Body of pancreas (tissue), 4 donors: ENCODE measurements around the gene FBXO42. TPM values are rescaled to one million over a fixed set of nuclear protein-coding genes. Genes with fewer than 3 reads are reported as not detected.

ENCODE experiments used
- ATAC-seq: fragments of 150-250 bp; one replicate; pipeline ENCODE4 v1.9.1; 2016
- DNase-seq, 4 donors: peaks; one replicate each; pipeline ENCODE4 v3.0.0-alpha.2; 2019
- H3K27ac ChIP-seq, 4 donors: fragments of 200-600 bp; sonication (generic); 1 replicate in 3 of 4; 2 replicates in 1 of 4; pipeline versions ENCODE4 v1.5.1 to v1.6.1; 2016 to 2019; ENCODE audit warnings: mild to moderate bottlenecking in 1 of 4, mixed read lengths in 1 of 4, moderate library complexity in 1 of 4
- H3K27me3 ChIP-seq, 2 donors: fragments of 200-600 bp; sonication (generic); one replicate each; pipeline ENCODE4 v1.6.0; 2016; ENCODE audit warnings: mild to moderate bottlenecking in 1 of 2
- H3K36me3 ChIP-seq, 2 donors: fragments of 200-600 bp; sonication (generic); replicated peaks in 1 of 2; 2 replicates each; pipeline ENCODE4 v1.5.1; 2016; ENCODE audit warnings: low read depth in 2 of 2; ENCODE audit not compliant: insufficient read depth in 1 of 2
- H3K4me1 ChIP-seq: fragments of 200-600 bp; sonication (generic); one replicate; pipeline ENCODE4 v1.6.0; 2016
- H3K4me3 ChIP-seq, 2 donors: fragments of 200-600 bp; sonication (generic); 1 replicate in 1 of 2; 2 replicates in 1 of 2; pipeline ENCODE4 v1.5.1; 2016 to 2019
- H3K9me3 ChIP-seq, 3 donors: fragments of 200-600 bp; sonication (generic); 1 replicate in 2 of 3; 2 replicates in 1 of 3; pipeline ENCODE4 v1.5.1; 2016
- CTCF ChIP-seq, 7 experiments: fragments of 450-650 bp in 4 of 7; fragments of 200-600 bp in 3 of 7; sonication (generic) in 3 of 7; IDR thresholded peaks; one replicate each; pipeline ENCODE4 v1.5.1; 2016 to 2019; ENCODE audit warnings: antibody characterized with exemption in 7 of 7
- POLR2A ChIP-seq, 3 donors: fragments of 450-650 bp; IDR thresholded peaks; one replicate each; pipeline ENCODE4 v1.6.1; 2016; ENCODE audit warnings: antibody characterized with exemption in 3 of 3, mild to moderate bottlenecking in 2 of 3
- WGBS, 2 donors: methylation state at CpG; one replicate each; pipeline ENCODE4 v1.1.5; 2017; 5-methylcytosine and 5-hydroxymethylcytosine counted together
- intact Hi-C: fragments of 100-400 bp; cut with DNase I; formaldehyde crosslinking; loops from one replicate; pipeline ENCODE4 v1.15.1; 2023
- total RNA-seq, 2 donors: library from RNA; depleted of rRNA; stranded (reverse); fragments of >200 nt; gene quantifications; one replicate each; pipeline ENCODE4 v1.1.0, GENCODE V29; 2016

Gene FBXO42
- total RNA-seq, 2 donors from 2014 or later = 11.9 to 33.6 TPM

GRCh38 chr1:16276302-16277030, 75.8 kb downstream of the FBXO42 start:
- Histone ChIP-seq H3K27ac (no peak overlapping the region), H3K9me3 (no peaks in the 10 kb centered on the region), H3K4me3 (no peak overlapping the region), H3K27me3 (no peaks in the 10 kb centered on the region), H3K36me3 (no peaks in the 10 kb centered on the region), H3K4me1 (no peaks in the 10 kb centered on the region)
- WGBS, 2 donors = 89 to 93% methylated on average over 6 of the region's 6 CpGs
- DNase-seq (no peak), ATAC-seq (no peak)
- TF ChIP-seq CTCF (IDR thresholded peaks at IDR 0.05) (no peak), POLR2A (IDR thresholded peaks at IDR 0.05) (no peak)
- intact Hi-C loops = no loop called here

GRCh38 chr1:16275591-16275990, 76.7 kb downstream of the FBXO42 start:
- H3K4me1 ChIP-seq = no peaks in the 10 kb centered on the region
- no peak for DNase-seq
- no peak overlapping the region for H3K4me3 ChIP-seq
- H3K9me3 ChIP-seq = no peaks in the 10 kb centered on the region
- no peaks in the 10 kb centered on the region for H3K27me3 ChIP-seq
- intact Hi-C loops = no loop called here
- no peak overlapping the region for H3K27ac ChIP-seq
- no peak for ATAC-seq
- no peaks in the 10 kb centered on the region for H3K36me3 ChIP-seq
- 85% methylated on average over 7 of the region's 7 CpGs for WGBS, 2 donors
- no peak for TF ChIP-seq CTCF (IDR thresholded peaks at IDR 0.05)
- no peak for TF ChIP-seq POLR2A (IDR thresholded peaks at IDR 0.05)

- no peaks in the 10 kb centered on the region for H3K27me3 ChIP-seq
- peaks cover 15% of the 10 kb centered on the region for H3K4me1 ChIP-seq
- intact Hi-C loops = no loop called here
- no peaks in the 10 kb centered on the region for H3K9me3 ChIP-seq
- no peak for TF ChIP-seq CTCF (IDR thresholded peaks at IDR 0.05)
- ATAC-seq (no peak), DNase-seq (no peak)
- no peak overlapping the region for H3K27ac ChIP-seq
- no peak overlapping the region for H3K4me3 ChIP-seq
- no peaks in the 10 kb centered on the region for H3K36me3 ChIP-seq
Observed at GRCh38 chr1:16267690-16268180, 84.5 kb downstream of the FBXO42 start.

GRCh38 chr1:16266411-16267118, 85.7 kb downstream of the FBXO42 start:
- Histone ChIP-seq H3K9me3 (no peaks in the 10 kb centered on the region), H3K27ac (no peak overlapping the region), H3K4me1 (peaks cover 15% of the 10 kb centered on the region), H3K4me3 (no peak overlapping the region), H3K36me3 (no peaks in the 10 kb centered on the region), H3K27me3 (no peaks in the 10 kb centered on the region)
- no peak for ATAC-seq
- no peak for TF ChIP-seq POLR2A (IDR thresholded peaks at IDR 0.05)
- TF ChIP-seq CTCF (IDR thresholded peaks at IDR 0.05) = no peak
- intact Hi-C loops = no loop called here
- 75 to 85% methylated on average over 4 of the region's 4 CpGs for WGBS, 2 donors
- no peak for DNase-seq
